GM12891 (cell line): ENCODE results near the gene ALG6.

Experiments used
- POLR2A ChIP-seq: IDR thresholded peaks from 2 replicates; pipeline ENCODE4 v1.6.1; 2011; ENCODE audit warnings: low read depth, low read length, control low read depth
- POLR2AphosphoS5 ChIP-seq: IDR thresholded peaks from 2 replicates; pipeline ENCODE4 v1.6.1; 2011; ENCODE audit warnings: low read depth, low read length, control low read depth
- POU2F2 ChIP-seq: IDR thresholded peaks from 2 replicates; pipeline ENCODE4 v1.6.1; 2011; ENCODE audit warnings: low read depth, mild to moderate bottlenecking, control low read depth, low read length, moderate library complexity
- SPI1 ChIP-seq: IDR thresholded peaks from 2 replicates; pipeline ENCODE4 v1.6.1; 2011; ENCODE audit warnings: low read depth, low read length, control low read depth
- TAF1 ChIP-seq: IDR thresholded peaks from 2 replicates; pipeline ENCODE4 v1.6.1; 2011; ENCODE audit warnings: low read depth, low read length, control low read depth

GRCh38 chr1:63429281-63429680 is 61.9 kb downstream of the ALG6 start:
- TF ChIP-seq POLR2A (no peak), SPI1 (no peak), TAF1 (no peak), POLR2AphosphoS5 (no peak), POU2F2 (no peak)
